Measurements from ENCODE around the gene KCNMB1. TPM values are rescaled to one million over a fixed set of nuclear protein-coding genes. Genes with fewer than 3 reads are reported as not detected.

KCNMB1 gene
- polyA plus RNA-seq, 2 donors: 4.2 to 8.2 TPM

DNA sequence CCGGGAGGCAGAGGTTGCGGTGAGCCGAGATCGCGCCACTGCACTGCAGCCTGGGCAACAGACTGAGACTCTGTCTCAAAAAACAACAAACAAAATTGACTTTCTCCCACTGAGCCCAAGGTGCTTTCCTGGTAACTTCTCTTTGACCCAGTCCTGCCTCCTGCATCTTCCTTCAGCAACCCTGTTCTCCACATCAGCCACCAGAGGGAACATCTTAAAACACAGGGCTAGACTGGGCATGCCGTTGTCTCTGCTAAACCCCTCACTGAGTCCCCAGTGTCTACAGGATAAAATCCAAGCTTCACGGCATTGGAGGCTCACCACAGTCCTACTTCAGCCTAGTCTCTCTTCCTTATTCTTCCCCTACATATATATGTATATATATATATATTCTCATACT lies 39.8 kb upstream of the KCNMB1 start:
- Histone ChIP-seq H3K27me3 (ENCODE audit: control insufficient read depth in 1 of 2, insufficient read depth in 2 of 2, low read length in 2 of 2) (no peaks in the 10 kb centered on the region), H3K9me3 (ENCODE audit: control insufficient read depth in 2 of 2, insufficient read depth in 1 of 2, low read depth in 1 of 2, low read length in 1 of 2) (no peaks in the 10 kb centered on the region), H3K27ac (ENCODE audit: low read depth in 2 of 2, low read length in 1 of 2) (no peak overlapping the region), H3K4me1 (ENCODE audit: control insufficient read depth in 2 of 2, insufficient read depth in 2 of 2, low read length in 1 of 2) (no peaks in the 10 kb centered on the region), H3K4me3 (ENCODE audit: low read depth in 1 of 2, low read length in 2 of 2) (no peak overlapping the region), H3K36me3 (ENCODE audit: control insufficient read depth in 2 of 2, insufficient read depth in 2 of 2, low read length in 1 of 2) (no peaks in the 10 kb centered on the region)
- WGBS, 2 donors: 62 to 73% methylated on average over 7 of the region's 7 CpGs

DNA sequence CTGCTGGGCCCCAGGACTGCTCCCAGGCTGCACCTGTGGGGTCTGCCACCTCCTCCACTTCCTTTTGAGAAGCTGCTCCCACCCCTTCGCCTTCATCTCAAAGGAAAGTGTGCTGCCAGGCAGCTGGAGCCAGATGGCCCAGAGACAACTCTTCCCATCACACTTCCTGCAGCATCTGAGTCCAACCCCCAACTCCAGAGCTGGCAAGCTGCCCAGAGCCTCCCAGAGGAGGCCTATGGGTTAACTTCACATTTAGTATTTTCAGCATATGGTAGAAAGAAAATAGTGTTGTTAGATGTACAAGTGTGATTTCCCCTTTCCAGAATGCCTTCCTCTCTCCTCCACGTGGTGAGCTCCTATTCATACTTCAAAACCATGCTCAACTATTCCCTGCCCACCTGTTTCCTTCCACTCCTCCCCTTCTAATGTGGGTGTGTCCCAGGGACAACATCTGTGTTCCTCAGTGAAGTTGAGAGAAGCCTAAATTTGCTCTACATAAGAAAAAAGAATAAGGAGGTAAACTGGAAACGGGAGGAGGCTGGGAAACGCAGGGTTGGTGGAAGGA lies 38.6 kb upstream of the KCNMB1 start:
- Histone ChIP-seq H3K9me3 (ENCODE audit: control insufficient read depth in 2 of 2, insufficient read depth in 1 of 2, low read depth in 1 of 2, low read length in 1 of 2) (no peaks in the 10 kb centered on the region), H3K27ac (ENCODE audit: low read depth in 2 of 2, low read length in 1 of 2) (no peak overlapping the region), H3K4me3 (ENCODE audit: low read depth in 1 of 2, low read length in 2 of 2) (no peak overlapping the region), H3K27me3 (ENCODE audit: control insufficient read depth in 1 of 2, insufficient read depth in 2 of 2, low read length in 2 of 2) (no peaks in the 10 kb centered on the region), H3K4me1 (ENCODE audit: control insufficient read depth in 2 of 2, insufficient read depth in 2 of 2, low read length in 1 of 2) (no peaks in the 10 kb centered on the region), H3K36me3 (ENCODE audit: control insufficient read depth in 2 of 2, insufficient read depth in 2 of 2, low read length in 1 of 2) (no peaks in the 10 kb centered on the region)
- 38 to 45% methylated on average over 4 of the region's 4 CpGs for WGBS, 2 donors

DNA sequence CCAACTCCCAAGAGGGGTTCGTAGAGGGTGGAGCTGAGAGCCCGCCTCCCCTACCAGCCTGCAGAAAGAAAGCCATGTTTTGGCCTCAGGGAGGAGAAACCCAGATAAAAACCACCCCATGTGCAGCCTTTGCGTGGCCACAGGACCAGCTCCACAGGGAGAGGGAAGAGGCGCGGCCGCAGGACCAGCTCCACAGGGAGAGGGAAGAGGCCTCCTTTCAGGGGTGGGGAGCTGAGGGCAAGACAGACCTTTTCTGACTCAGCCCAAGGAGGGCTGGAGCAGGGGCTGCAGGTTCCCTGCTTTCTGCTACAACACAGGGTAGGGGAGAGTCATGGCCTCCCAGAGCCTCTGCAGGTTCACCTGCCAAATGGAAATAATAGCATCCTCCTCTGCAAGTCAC lies 37.6 kb upstream of the KCNMB1 start:
- Histone ChIP-seq H3K4me3 (ENCODE audit: low read depth in 1 of 2, low read length in 2 of 2) (no peak overlapping the region), H3K27me3 (ENCODE audit: control insufficient read depth in 1 of 2, insufficient read depth in 2 of 2, low read length in 2 of 2) (no peaks in the 10 kb centered on the region), H3K27ac (ENCODE audit: low read depth in 2 of 2, low read length in 1 of 2) (no peak overlapping the region), H3K9me3 (ENCODE audit: control insufficient read depth in 2 of 2, insufficient read depth in 1 of 2, low read depth in 1 of 2, low read length in 1 of 2) (no peaks in the 10 kb centered on the region), H3K4me1 (ENCODE audit: control insufficient read depth in 2 of 2, insufficient read depth in 2 of 2, low read length in 1 of 2) (no peaks in the 10 kb centered on the region), H3K36me3 (ENCODE audit: control insufficient read depth in 2 of 2, insufficient read depth in 2 of 2, low read length in 1 of 2) (no peaks in the 10 kb centered on the region)
- 80 to 82% methylated on average over 6 of the region's 6 CpGs for WGBS, 2 donors

DNA sequence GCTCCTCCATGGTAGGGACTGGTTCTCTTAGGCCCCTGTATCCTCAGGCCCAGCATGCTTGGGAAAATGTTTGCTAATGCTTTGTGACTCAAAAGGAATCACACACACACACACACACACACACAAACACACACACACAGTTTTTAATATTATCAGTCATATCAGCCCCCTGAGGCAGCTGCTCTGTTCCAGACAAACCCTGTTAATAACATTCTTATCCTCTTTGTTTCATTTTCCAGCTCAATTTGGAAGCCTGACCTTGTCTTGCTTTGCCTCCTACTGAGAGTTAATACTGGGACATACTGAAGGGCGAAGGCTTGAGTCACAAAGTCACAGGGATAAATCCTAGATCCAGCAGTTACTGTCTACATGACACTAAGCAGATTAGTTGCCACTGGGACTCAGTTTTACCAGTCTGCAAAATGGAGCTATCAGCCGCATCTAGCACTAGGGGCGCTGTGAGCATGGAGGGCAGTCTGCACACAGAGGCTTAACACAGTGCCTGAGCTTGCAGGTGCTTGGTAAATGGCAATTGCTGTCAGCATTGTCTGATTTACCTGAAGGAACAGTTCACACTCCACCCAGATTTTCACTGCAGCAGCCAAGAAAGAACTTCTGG lies 37.1 kb upstream of the KCNMB1 start:
- H3K4me3 ChIP-seq (ENCODE audit: low read depth in 1 of 2, low read length in 2 of 2): no peak overlapping the region
- 91 to 95% methylated on average over 3 of the region's 3 CpGs for WGBS, 2 donors
- no peak overlapping the region for H3K27ac ChIP-seq (ENCODE audit: low read depth in 2 of 2, low read length in 1 of 2)
- H3K9me3 ChIP-seq (ENCODE audit: control insufficient read depth in 2 of 2, insufficient read depth in 1 of 2, low read depth in 1 of 2, low read length in 1 of 2): no peaks in the 10 kb centered on the region
- H3K36me3 ChIP-seq (ENCODE audit: control insufficient read depth in 2 of 2, insufficient read depth in 2 of 2, low read length in 1 of 2): no peaks in the 10 kb centered on the region
- no peaks in the 10 kb centered on the region for H3K27me3 ChIP-seq (ENCODE audit: control insufficient read depth in 1 of 2, insufficient read depth in 2 of 2, low read length in 2 of 2)
- no peaks in the 10 kb centered on the region for H3K4me1 ChIP-seq (ENCODE audit: control insufficient read depth in 2 of 2, insufficient read depth in 2 of 2, low read length in 1 of 2)

DNA sequence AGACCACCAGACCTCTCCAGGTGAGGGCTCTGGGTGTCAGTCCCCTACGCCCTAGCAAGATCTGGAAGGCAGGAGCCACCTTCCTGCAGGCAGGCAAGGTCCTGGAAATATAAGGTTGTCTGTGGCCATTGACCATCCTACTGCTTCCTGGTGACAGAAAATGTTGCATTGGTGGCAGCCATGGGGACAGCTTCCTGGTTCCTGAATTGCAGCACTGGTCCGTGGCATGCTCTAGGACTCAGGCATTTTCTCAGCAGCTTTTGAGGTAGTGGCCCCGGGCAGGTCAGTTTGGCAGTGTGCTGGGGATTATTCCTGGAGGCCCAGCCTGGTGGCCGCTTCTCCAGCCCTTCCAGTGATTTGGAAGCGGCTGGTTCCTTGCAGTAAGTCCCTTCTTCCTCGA lies 36.6 kb upstream of the KCNMB1 start:
- WGBS, 2 donors: 87 to 89% methylated on average over 6 of the region's 6 CpGs
- Histone ChIP-seq H3K27ac (ENCODE audit: low read depth in 2 of 2, low read length in 1 of 2) (no peak overlapping the region), H3K27me3 (ENCODE audit: control insufficient read depth in 1 of 2, insufficient read depth in 2 of 2, low read length in 2 of 2) (no peaks in the 10 kb centered on the region), H3K4me3 (ENCODE audit: low read depth in 1 of 2, low read length in 2 of 2) (no peak overlapping the region), H3K9me3 (ENCODE audit: control insufficient read depth in 2 of 2, insufficient read depth in 1 of 2, low read depth in 1 of 2, low read length in 1 of 2) (no peaks in the 10 kb centered on the region), H3K4me1 (ENCODE audit: control insufficient read depth in 2 of 2, insufficient read depth in 2 of 2, low read length in 1 of 2) (no peaks in the 10 kb centered on the region), H3K36me3 (ENCODE audit: control insufficient read depth in 2 of 2, insufficient read depth in 2 of 2, low read length in 1 of 2) (no peaks in the 10 kb centered on the region)

DNA sequence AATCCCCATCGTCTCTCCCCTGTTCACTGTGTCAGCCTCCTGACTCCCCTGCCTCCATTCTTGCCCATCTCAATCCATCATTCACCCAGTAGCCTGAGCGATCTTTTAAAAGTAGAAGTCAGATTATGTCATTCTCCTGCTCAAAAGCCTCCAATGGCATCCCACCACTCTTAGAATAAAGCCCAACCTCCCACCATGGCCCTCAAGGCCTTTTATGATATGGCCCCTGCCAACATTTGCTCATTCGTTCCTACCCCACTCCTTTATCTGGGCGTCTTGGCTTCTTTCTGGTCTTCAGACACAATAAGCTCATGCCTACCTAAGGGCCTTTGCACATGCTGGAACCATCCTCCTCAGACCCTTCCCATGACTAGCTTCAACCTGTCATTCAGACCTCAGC lies 35.5 kb upstream of the KCNMB1 start:
- WGBS, 2 donors: 83 to 89% methylated on average over 4 of the region's 4 CpGs
- Histone ChIP-seq H3K9me3 (ENCODE audit: control insufficient read depth in 2 of 2, insufficient read depth in 1 of 2, low read depth in 1 of 2, low read length in 1 of 2) (no peaks in the 10 kb centered on the region), H3K4me1 (ENCODE audit: control insufficient read depth in 2 of 2, insufficient read depth in 2 of 2, low read length in 1 of 2) (no peaks in the 10 kb centered on the region), H3K4me3 (ENCODE audit: low read depth in 1 of 2, low read length in 2 of 2) (no peak overlapping the region), H3K27ac (ENCODE audit: low read depth in 2 of 2, low read length in 1 of 2) (no peak overlapping the region), H3K27me3 (ENCODE audit: control insufficient read depth in 1 of 2, insufficient read depth in 2 of 2, low read length in 2 of 2) (no peaks in the 10 kb centered on the region), H3K36me3 (ENCODE audit: control insufficient read depth in 2 of 2, insufficient read depth in 2 of 2, low read length in 1 of 2) (no peaks in the 10 kb centered on the region)

DNA sequence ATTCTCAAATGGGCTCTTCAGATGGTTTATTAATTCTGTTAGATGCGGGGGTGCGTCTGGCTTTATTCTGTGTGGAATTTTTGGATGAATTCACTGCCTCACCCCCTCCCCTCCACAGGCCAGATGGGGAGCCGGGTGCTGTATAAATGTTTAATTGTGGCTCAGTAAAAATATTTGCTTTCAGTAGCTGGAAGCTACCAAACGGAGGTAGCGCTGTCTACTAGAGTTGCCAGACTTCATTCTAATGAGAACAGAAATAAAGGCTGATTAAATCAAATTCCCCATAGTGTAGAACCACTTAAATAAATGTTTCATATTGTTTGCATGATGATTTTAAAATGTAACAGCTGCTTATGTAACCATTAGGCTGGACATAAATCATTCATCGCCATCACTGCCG lies 34.5 kb upstream of the KCNMB1 start:
- Histone ChIP-seq H3K27me3 (ENCODE audit: control insufficient read depth in 1 of 2, insufficient read depth in 2 of 2, low read length in 2 of 2) (no peaks in the 10 kb centered on the region), H3K36me3 (ENCODE audit: control insufficient read depth in 2 of 2, insufficient read depth in 2 of 2, low read length in 1 of 2) (no peaks in the 10 kb centered on the region), H3K27ac (ENCODE audit: low read depth in 2 of 2, low read length in 1 of 2) (no peak overlapping the region), H3K9me3 (ENCODE audit: control insufficient read depth in 2 of 2, insufficient read depth in 1 of 2, low read depth in 1 of 2, low read length in 1 of 2) (no peaks in the 10 kb centered on the region), H3K4me1 (ENCODE audit: control insufficient read depth in 2 of 2, insufficient read depth in 2 of 2, low read length in 1 of 2) (no peaks in the 10 kb centered on the region), H3K4me3 (ENCODE audit: low read depth in 1 of 2, low read length in 2 of 2) (no peak overlapping the region)
- 62 to 69% methylated on average over 7 of the region's 7 CpGs for WGBS, 2 donors

DNA sequence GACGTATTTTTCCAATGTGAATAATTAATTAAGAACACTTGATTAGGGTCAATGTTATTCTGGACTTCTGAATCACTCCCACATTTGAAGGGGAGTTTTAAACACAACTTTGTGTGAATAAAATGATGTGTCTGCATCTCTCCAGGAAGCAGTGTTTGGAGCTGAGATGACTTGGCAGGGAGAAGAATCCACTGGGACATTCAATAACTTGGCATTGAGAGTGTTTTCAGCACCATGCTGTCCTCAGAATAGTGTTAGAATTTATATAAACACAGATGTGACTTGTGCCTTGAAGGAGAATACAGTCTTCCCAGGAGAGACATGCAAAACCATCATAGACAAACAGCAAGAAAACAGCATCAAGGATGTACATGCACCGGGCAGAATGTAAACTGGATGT lies 32.7 kb upstream of the KCNMB1 start:
- 50 to 57% methylated on average over 2 of the region's 2 CpGs for WGBS, 2 donors
- Histone ChIP-seq H3K36me3 (ENCODE audit: control insufficient read depth in 2 of 2, insufficient read depth in 2 of 2, low read length in 1 of 2) (no peaks in the 10 kb centered on the region), H3K4me1 (ENCODE audit: control insufficient read depth in 2 of 2, insufficient read depth in 2 of 2, low read length in 1 of 2) (no peaks in the 10 kb centered on the region), H3K27ac (ENCODE audit: low read depth in 2 of 2, low read length in 1 of 2) (no peak overlapping the region), H3K27me3 (ENCODE audit: control insufficient read depth in 1 of 2, insufficient read depth in 2 of 2, low read length in 2 of 2) (no peaks in the 10 kb centered on the region), H3K4me3 (ENCODE audit: low read depth in 1 of 2, low read length in 2 of 2) (no peak overlapping the region), H3K9me3 (ENCODE audit: control insufficient read depth in 2 of 2, insufficient read depth in 1 of 2, low read depth in 1 of 2, low read length in 1 of 2) (no peaks in the 10 kb centered on the region)

DNA sequence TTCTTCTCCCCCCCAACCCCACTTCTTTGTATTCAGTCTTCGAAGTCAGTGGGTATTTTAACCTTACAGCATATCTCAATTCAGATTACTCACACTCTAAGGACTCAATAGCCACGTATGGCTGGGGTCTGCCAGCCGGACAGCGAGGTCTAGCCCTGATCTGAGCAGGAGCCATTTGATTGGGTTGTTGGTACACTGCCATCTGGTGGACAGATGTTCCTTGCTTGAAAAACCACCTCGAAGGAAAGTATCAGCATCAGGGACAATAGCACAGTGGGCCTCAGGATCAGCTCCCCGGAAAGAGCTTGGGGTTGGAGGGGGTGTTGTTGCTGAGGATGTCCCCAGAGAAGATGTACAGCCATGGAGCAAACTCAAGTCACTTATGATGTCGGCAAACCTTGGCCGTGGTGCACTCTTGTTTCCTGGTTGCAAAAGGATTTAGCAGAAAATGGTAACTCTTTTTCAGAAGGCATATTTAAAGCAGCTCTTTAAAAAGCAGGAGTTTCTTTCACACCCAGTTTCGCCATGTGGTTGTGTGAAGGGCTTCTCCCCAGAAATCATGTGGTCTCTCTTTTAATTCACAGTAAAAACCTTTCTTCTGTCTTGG lies 31.7 kb upstream of the KCNMB1 start:
- H3K27me3 ChIP-seq (ENCODE audit: control insufficient read depth in 1 of 2, insufficient read depth in 2 of 2, low read length in 2 of 2): no peaks in the 10 kb centered on the region
- no peak overlapping the region for H3K27ac ChIP-seq (ENCODE audit: low read depth in 2 of 2, low read length in 1 of 2)
- WGBS, 2 donors: 22 to 23% methylated on average over 9 of the region's 9 CpGs
- no peaks in the 10 kb centered on the region for H3K9me3 ChIP-seq (ENCODE audit: control insufficient read depth in 2 of 2, insufficient read depth in 1 of 2, low read depth in 1 of 2, low read length in 1 of 2)
- H3K4me1 ChIP-seq (ENCODE audit: control insufficient read depth in 2 of 2, insufficient read depth in 2 of 2, low read length in 1 of 2): no peaks in the 10 kb centered on the region
- H3K4me3 ChIP-seq (ENCODE audit: low read depth in 1 of 2, low read length in 2 of 2): no peak overlapping the region
- no peaks in the 10 kb centered on the region for H3K36me3 ChIP-seq (ENCODE audit: control insufficient read depth in 2 of 2, insufficient read depth in 2 of 2, low read length in 1 of 2)

DNA sequence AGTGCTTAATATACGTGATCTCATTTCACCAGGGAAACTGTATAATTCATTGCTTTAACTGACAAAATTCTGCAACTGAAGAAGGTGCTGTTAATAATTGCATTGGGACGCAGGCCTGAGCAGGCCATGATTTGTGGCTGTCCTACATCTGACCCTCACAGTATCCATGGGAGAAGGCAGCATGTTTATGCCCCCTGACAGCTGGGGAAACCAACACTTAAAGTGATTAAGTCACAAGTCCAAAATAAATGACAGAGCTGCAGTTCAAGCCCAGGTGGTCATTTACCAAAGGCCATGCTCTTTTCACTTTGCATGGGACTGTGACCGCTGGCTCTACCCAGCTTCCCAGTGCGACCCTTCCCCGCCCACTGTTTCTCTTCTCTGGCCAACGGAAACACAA lies 30.5 kb upstream of the KCNMB1 start:
- Histone ChIP-seq H3K9me3 (ENCODE audit: control insufficient read depth in 2 of 2, insufficient read depth in 1 of 2, low read depth in 1 of 2, low read length in 1 of 2) (no peaks in the 10 kb centered on the region), H3K27ac (ENCODE audit: low read depth in 2 of 2, low read length in 1 of 2) (no peak overlapping the region), H3K27me3 (ENCODE audit: control insufficient read depth in 1 of 2, insufficient read depth in 2 of 2, low read length in 2 of 2) (no peaks in the 10 kb centered on the region), H3K4me1 (ENCODE audit: control insufficient read depth in 2 of 2, insufficient read depth in 2 of 2, low read length in 1 of 2) (no peaks in the 10 kb centered on the region), H3K36me3 (ENCODE audit: control insufficient read depth in 2 of 2, insufficient read depth in 2 of 2, low read length in 1 of 2) (no peaks in the 10 kb centered on the region), H3K4me3 (ENCODE audit: low read depth in 1 of 2, low read length in 2 of 2) (no peak overlapping the region)
- 74 to 81% methylated on average over 6 of the region's 6 CpGs for WGBS, 2 donors

Measured in esophagus (tissue), 2 donors.